Activated CD4-positive, alpha-beta T cell treated with anti-CD3 and anti-CD28 coated beads for 36 hours (primary cell): Measurements from ENCODE around the gene CDYL2. TPM values are rescaled to one million over a fixed set of nuclear protein-coding genes. Genes with fewer than 3 reads are reported as not detected.

Experiments
- ATAC-seq: fragments of 200-7000 bp; cut with Tn5 transposase; one replicate; pipeline ENCODE4 v1.10.0; 2021; ENCODE audit warnings: mild to moderate bottlenecking, moderate library complexity
- CTCF ChIA-PET: fragments of 350-600 bp; sonication (Branson Sonifier 250); formaldehyde crosslinking; loops from one replicate; lab custom pipeline; 2021; ENCODE audit warnings: antibody characterized with exemption; lab: Charles Lee
- POLR2A ChIA-PET: fragments of 350-600 bp; sonication (Branson Sonifier 250); formaldehyde crosslinking; loops from one replicate; lab custom pipeline; 2021; ENCODE audit warnings: antibody characterized with exemption, inconsistent platforms; lab: Charles Lee
- DNase-seq: peaks from one replicate; pipeline ENCODE4 v3.0.0-alpha.2; 2020
- H3K27ac Mint-ChIP-seq: one replicate; pipeline ENCODE4 v1.8.0; 2021; ENCODE audit warnings: mixed read lengths
- H3K27me3 Mint-ChIP-seq: one replicate; pipeline ENCODE4 v1.8.0; 2021; ENCODE audit warnings: mixed read lengths
- H3K36me3 Mint-ChIP-seq: one replicate; pipeline ENCODE4 v1.8.0; 2021; ENCODE audit warnings: low read depth, mixed read lengths
- H3K4me1 Mint-ChIP-seq: one replicate; pipeline ENCODE4 v1.8.0; 2021; ENCODE audit warnings: mixed read lengths
- H3K4me3 Mint-ChIP-seq: one replicate; pipeline ENCODE4 v1.8.0; 2021; ENCODE audit warnings: mild to moderate bottlenecking, moderate library complexity, mixed read lengths
- H3K9me3 Mint-ChIP-seq: one replicate; pipeline ENCODE4 v1.8.0; 2021; ENCODE audit warnings: low read depth, mixed read lengths
- intact Hi-C, 2 experiments: fragments of 100-400 bp; cut with DNase I in 1 of 2; cut with micrococcal nuclease in 1 of 2; formaldehyde crosslinking; loops; one replicate each; pipeline versions ENCODE4 v1.14.2 to v1.15.1; 2022 to 2024; cut with DNase I, micrococcal nuclease
- total RNA-seq, 2 experiments: library from RNA; stranded (reverse); gene quantifications; one replicate each; pipeline ENCODE4 v1.2.3, GENCODE V29; 2021

Gene CDYL2
- total RNA-seq, 2 experiments from 2014 or later, result 17.6 to 21.5 TPM

DNA sequence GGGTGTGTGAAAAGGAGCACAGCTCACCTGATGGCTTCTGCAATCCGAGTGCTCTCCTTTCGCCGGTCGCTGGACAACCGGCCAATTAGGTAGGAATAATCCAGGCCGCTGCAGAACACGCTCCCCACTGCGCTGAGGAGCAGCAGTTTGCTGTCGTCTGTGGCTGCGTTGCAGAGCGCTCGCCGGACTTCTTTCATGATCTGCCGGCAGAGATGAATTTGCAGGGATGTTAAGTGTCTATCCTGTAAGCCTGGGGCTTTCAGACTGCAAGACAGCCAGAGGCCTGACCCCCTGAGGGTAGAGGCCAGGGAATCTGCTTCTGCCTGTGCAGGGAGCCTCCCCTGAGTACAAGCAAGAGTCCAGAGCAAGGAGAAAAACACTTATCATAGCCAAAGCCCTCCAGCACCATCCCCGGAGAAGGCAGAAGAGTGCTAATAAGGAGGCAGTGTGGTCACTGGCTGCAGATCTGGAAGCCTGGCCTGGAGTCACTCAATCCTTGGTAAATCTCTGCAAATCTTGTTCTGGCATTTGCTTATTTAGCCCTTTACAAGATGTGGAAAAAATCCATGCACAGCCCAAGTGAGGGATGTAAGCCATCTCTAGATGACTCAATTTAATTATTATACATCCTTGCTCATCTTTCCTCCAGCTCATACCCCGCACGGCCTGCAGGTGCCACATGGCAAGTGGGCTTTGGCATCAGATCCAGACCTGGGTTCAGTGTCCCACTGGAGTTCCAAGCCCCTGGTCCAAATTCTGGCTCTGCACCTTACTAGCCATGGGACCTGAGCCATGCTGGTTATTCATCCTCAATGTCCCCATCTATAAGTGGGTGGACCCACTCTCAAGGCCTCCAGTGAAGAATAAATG lies 183.4 kb downstream of the CDYL2 start:
- no peaks in the 10 kb centered on the region for H3K27me3 Mint-ChIP-seq
- no peak overlapping the region for H3K4me3 Mint-ChIP-seq
- peaks cover 14% of the 10 kb centered on the region for H3K36me3 Mint-ChIP-seq
- no peak for ATAC-seq
- ChIA-PET CTCF (no interaction called here), POLR2A (no interaction called here)
- H3K27ac Mint-ChIP-seq, result no peak overlapping the region
- intact Hi-C loops, result no loop called here
- DNase-seq, result no peak
- peaks cover 9% of the 10 kb centered on the region for H3K9me3 Mint-ChIP-seq
- no peaks in the 10 kb centered on the region for H3K4me1 Mint-ChIP-seq

DNA sequence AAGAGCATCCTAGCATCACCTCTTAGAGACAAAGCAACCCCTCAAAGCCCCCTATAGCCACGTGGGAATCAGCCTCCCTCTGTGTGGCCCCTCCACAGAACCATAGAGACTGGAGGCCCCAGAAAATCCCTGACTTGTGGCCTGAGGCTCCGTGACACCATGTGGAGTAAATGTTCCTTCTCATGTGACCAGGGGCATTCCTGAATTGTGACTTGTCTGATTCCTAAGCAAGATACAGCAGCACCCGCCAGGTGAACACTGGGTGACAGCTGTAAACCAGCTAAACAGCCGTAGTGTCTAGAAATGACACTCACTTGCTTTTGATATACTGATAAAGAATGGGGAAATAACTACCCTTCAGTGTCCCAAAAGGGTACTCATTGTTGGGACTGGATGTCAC lies 184.6 kb downstream of the CDYL2 start:
- Mint-ChIP-seq H3K9me3 (peaks cover 5% of the 10 kb centered on the region), H3K4me3 (no peak overlapping the region), H3K4me1 (no peaks in the 10 kb centered on the region), H3K27ac (no peak overlapping the region), H3K27me3 (no peaks in the 10 kb centered on the region), H3K36me3 (peaks cover 8% of the 10 kb centered on the region)
- intact Hi-C loops, result no loop called here
- no peak for DNase-seq
- ChIA-PET CTCF (no interaction called here), POLR2A (no interaction called here)
- ATAC-seq, result no peak

DNA sequence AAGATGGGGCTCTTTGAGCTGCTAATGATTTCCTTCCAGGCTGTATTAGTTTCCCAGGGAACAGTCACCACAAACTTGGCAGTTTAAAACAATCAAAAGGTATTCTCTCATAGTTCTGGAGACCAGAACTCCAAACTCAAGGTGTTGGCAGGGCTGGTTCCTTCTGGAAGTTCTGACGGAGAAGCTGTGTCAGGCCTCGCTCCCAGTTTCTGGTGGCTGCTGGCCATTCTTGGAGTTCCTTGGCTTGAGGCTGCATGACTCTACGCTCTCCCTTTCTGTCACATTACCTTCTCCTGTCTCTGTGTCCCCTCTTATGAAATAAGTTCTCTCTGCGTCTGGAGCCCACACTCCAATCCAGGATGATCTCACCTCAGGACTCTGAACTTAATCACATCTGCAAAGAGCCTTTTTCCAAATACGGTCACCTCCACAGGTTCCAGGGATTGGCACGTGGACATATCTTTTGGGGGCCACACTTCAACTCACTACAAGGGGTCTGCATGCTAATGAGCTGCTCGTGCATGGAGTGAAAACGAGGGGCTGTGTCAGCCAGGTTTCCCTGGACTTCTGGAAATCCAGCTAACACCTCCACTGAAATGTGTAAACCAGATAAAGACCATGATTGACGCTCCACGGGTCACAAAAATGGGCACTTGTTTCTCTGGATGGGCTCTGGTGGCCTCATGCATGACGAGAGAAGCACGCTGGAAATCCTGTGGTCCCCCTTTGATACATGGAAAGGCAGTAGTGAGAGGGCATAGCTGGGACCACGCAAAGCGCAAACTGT lies 185.3 kb downstream of the CDYL2 start:
- POLR2A ChIA-PET, result no interaction called here
- Mint-ChIP-seq H3K27ac (no peak overlapping the region), H3K36me3 (peaks cover 3% of the 10 kb centered on the region), H3K9me3 (no peaks in the 10 kb centered on the region), H3K27me3 (no peaks in the 10 kb centered on the region), H3K4me3 (no peak overlapping the region), H3K4me1 (no peaks in the 10 kb centered on the region)
- CTCF ChIA-PET, result no interaction called here
- ATAC-seq (no peak), DNase-seq (no peak)
- intact Hi-C loops, result no loop called here

DNA sequence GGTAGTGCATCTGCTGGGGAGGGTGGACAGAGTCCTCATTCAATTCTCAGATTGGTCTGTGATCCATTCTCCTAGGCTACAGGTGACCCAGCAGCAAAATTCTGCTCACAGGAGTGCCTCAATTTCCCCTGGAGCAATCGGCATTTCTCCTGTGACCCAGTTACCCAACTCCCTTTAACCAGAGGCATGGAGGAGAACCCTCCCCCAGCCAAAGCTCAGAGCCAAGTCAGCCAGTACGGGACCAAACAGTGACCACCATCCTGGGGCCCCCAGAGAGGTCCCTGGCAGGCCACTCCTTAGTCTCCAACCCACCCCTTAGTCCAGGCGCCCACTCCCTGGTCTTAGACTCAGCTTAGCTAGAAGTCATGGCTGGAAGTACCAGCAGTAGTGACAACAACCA lies 188.0 kb downstream of the CDYL2 start:
- H3K36me3 Mint-ChIP-seq, result peaks cover 3% of the 10 kb centered on the region

DNA sequence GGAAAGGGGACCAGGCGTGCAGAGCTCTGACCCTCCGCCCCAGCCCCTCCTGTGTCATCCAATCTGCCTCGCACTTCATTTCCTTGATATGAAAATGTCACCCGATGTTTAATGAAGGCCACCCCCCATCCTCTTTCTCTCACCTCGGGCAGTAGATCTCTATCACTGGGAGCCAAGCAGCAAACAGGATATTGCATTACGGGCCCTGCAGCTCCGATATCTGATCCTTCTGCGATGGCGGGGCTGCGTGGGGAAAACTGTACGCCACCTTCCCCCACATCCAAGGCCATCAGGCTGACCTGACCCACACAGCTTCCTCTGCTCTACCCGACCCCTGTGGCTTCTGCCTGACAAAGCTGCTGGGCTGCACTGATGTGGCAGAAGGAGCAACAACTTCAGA lies 188.7 kb downstream of the CDYL2 start:
- Mint-ChIP-seq H3K9me3 (no peaks in the 10 kb centered on the region), H3K27ac (no peak overlapping the region), H3K4me1 (no peaks in the 10 kb centered on the region), H3K4me3 (no peak overlapping the region), H3K36me3 (peaks cover 3% of the 10 kb centered on the region), H3K27me3 (no peaks in the 10 kb centered on the region)
- intact Hi-C loops, result no loop called here
- ChIA-PET POLR2A (no interaction called here), CTCF (no interaction called here)
- DNase-seq (no peak), ATAC-seq (no peak)

More for the DNA sequence above, 188.0 kb downstream of the CDYL2 start:
- DNase-seq, result no peak
- Mint-ChIP-seq H3K4me3 (no peak overlapping the region), H3K27me3 (no peaks in the 10 kb centered on the region), H3K4me1 (no peaks in the 10 kb centered on the region), H3K9me3 (no peaks in the 10 kb centered on the region), H3K27ac (no peak overlapping the region)
- intact Hi-C loops, result no loop called here
- POLR2A ChIA-PET, result no interaction called here
- CTCF ChIA-PET, result no interaction called here
- ATAC-seq, result no peak

DNA sequence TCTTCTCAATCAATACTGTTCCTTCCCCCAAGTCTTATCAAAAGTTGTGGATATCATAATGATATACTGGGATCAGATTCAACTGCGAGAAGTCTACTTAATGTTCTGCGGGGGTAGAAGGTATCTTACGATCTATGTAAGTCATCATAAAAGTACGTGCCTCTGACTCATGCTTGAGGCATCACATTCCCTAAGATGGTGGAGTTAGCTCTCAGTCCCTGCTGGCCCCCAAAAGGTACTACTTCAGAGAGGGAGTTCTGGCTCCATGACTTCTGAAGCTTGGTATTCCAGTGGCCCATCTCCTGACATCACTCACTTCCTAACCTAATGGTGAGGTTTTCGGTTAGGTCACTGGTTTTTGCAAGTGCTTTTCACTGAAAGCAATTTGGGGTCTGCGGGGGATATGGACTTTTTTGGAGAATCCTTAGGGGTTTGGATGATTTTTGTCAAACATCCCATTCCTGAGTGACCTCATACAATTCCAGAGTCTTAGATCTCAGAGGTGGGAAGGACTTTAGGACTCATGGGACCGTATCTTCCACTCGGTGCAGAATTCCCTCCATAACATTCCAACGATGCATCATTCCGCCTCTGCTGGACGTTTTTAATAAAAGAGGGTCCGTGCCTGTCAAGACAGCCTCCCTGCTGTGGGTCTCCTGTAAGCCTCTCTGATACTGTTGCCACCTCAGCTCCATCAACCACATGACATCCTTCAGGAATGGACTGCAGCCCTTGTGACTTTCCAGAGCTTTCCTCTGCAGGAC lies 189.3 kb downstream of the CDYL2 start:
- ATAC-seq, result no peak
- CTCF ChIA-PET, result no interaction called here
- peaks cover 3% of the 10 kb centered on the region for H3K36me3 Mint-ChIP-seq

DNA sequence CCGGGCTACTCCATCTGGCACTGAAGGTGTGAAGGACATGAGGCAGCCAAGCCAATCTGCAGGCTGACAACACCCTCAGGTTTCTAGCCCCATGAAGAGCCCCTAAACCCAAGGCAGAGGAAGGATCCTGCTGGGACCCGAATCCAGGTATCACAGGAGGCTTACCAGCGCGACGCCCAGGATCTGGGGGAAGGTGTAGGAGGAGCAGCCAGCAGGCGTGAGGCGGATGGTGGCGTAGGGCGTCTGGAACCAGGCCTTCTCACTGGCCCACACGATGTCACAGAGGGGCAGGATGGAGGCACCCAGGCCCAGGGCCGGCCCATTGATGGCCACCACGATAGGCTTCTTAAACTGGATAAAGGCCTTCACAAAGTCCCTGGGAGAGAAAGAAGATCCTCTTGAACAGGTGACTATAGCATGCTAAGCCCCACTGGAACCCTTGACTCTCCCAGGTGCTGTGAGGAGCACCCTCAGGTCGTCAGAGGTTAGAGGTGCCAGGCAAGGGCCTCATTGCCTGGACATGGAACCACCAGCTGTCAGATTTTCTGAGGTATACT lies 191.9 kb downstream of the CDYL2 start:
- no peaks in the 10 kb centered on the region for H3K4me1 Mint-ChIP-seq
- H3K27me3 Mint-ChIP-seq, result no peaks in the 10 kb centered on the region
- POLR2A ChIA-PET, result no interaction called here
- DNase-seq (no peak), ATAC-seq (no peak)
- H3K27ac Mint-ChIP-seq, result no peak overlapping the region
- intact Hi-C loops, result no loop called here
- H3K36me3 Mint-ChIP-seq, result peaks cover 11% of the 10 kb centered on the region
- CTCF ChIA-PET, result no interaction called here
- no peak overlapping the region for H3K4me3 Mint-ChIP-seq
- no peaks in the 10 kb centered on the region for H3K9me3 Mint-ChIP-seq

More for the DNA sequence above, 189.3 kb downstream of the CDYL2 start:
- Mint-ChIP-seq H3K27ac (no peak overlapping the region), H3K4me1 (no peaks in the 10 kb centered on the region), H3K9me3 (no peaks in the 10 kb centered on the region), H3K4me3 (no peak overlapping the region), H3K27me3 (no peaks in the 10 kb centered on the region)
- no peak for DNase-seq
- POLR2A ChIA-PET, result no interaction called here
- intact Hi-C loops, result no loop called here

DNA sequence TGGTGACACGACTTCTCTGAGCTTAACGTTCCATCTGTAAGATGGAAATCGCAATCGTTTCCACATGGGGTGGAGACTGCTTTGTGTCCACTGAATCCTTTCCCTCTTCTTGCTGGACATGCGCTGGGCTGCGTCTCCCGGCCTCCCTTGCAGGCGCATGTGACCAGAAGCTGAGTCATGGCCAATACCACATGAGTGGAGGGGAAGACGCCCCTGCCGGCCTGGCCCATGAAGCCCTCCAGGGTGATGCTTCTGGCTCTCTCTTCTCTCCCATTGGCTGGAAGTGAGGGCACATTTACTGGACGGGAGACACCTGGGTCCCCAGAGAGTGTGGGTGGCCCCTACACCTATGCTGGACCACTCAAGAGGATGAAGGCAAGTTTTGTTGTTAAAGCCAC lies 192.5 kb downstream of the CDYL2 start:
- POLR2A ChIA-PET, result no interaction called here
- DNase-seq (no peak), ATAC-seq (no peak)
- Mint-ChIP-seq H3K27ac (no peak overlapping the region), H3K4me3 (no peak overlapping the region), H3K4me1 (peaks cover under 1% of the 10 kb centered on the region), H3K27me3 (no peaks in the 10 kb centered on the region), H3K9me3 (peaks cover 2% of the 10 kb centered on the region), H3K36me3 (peaks cover 15% of the 10 kb centered on the region)
- CTCF ChIA-PET, result interaction anchor here (0.7 kb wide), 1 partner anchor 342 kb away, joined by 3 read pairs; no protein-coding TSS in a partner anchor
- intact Hi-C loops, result no loop called here

- H3K4me3 Mint-ChIP-seq, result no peak overlapping the region
- peaks cover 21% of the 10 kb centered on the region for H3K36me3 Mint-ChIP-seq
- no peaks in the 10 kb centered on the region for H3K27me3 Mint-ChIP-seq
- intact Hi-C loops, result no loop called here
- POLR2A ChIA-PET, result no interaction called here
- peaks cover 8% of the 10 kb centered on the region for H3K9me3 Mint-ChIP-seq
- H3K4me1 Mint-ChIP-seq, result peaks cover 6% of the 10 kb centered on the region
- no peak overlapping the region for H3K27ac Mint-ChIP-seq
- ATAC-seq, result no peak
- no peak for DNase-seq
- CTCF ChIA-PET, result interaction anchor here (0.7 to 0.8 kb wide), 2 partner anchors 63 to 343 kb away, joined by 3 read pairs; no protein-coding TSS in a partner anchor
Observed at GRCh38 chr16:80611171-80611929, 193.0 kb downstream of the CDYL2 start.

GRCh38 chr16:80610481-80611156 lies 193.8 kb downstream of the CDYL2 start:
- Mint-ChIP-seq H3K9me3 (peaks cover 10% of the 10 kb centered on the region), H3K27ac (no peak overlapping the region), H3K4me3 (no peak overlapping the region), H3K27me3 (no peaks in the 10 kb centered on the region), H3K36me3 (peaks cover 23% of the 10 kb centered on the region), H3K4me1 (peaks cover 9% of the 10 kb centered on the region)
- DNase-seq (no peak), ATAC-seq (no peak)
- intact Hi-C loops, result no loop called here
- ChIA-PET POLR2A (no interaction called here), CTCF (interaction anchor here (0.6 to 0.8 kb wide), 2 partner anchors 20 to 63 kb away, joined by 3 to 4 read pairs; no protein-coding TSS in a partner anchor)
